Gastrocnemius medialis (tissue), 4 donors: ENCODE data around the gene PANK3.

ENCODE experiments used
- CTCF ChIP-seq, 5 experiments: fragments of 450-650 bp in 3 of 5; fragments of 200-600 bp in 2 of 5; sonication (generic) in 2 of 5; IDR thresholded peaks in 4 of 5; conservative IDR thresholded peaks in 1 of 5; 1 replicate in 4 of 5; 2 replicates in 1 of 5; pipeline ENCODE4 v1.5.1; 2016 to 2019; ENCODE audit warnings: antibody characterized with exemption in 5 of 5, mild to moderate bottlenecking in 3 of 5, moderate library complexity in 3 of 5
- POLR2A ChIP-seq, 2 donors: fragments of 450-650 bp; IDR thresholded peaks; one replicate each; pipeline ENCODE4 v1.6.1; 2017; ENCODE audit warnings: antibody characterized with exemption in 2 of 2, mild to moderate bottlenecking in 2 of 2, moderate library complexity in 2 of 2

GRCh38 chr5:168531191-168531590 lies 48.0 kb downstream of the PANK3 start:
- TF ChIP-seq CTCF (IDR thresholded peaks at IDR 0.05 in 4 of 5, conservative IDR thresholded peaks at IDR 0.05 in 1 of 5) (no peak), POLR2A (IDR thresholded peaks at IDR 0.05) (no peak)
